HG03342 (cell line): ENCODE data around the gene HSBP1.
A peak's percentile ranks its signal among the peaks of the same experiment; 100 is the strongest.

Source experiments
- ATAC-seq: cut with Tn5 transposase; IDR thresholded peaks from one replicate; pipeline ENCODE4 v1.9.1; 2021; ENCODE audit warnings: mild to moderate bottlenecking, moderate library complexity; ENCODE audit not compliant: unreplicated experiment

HSBP1 gene

DNA sequence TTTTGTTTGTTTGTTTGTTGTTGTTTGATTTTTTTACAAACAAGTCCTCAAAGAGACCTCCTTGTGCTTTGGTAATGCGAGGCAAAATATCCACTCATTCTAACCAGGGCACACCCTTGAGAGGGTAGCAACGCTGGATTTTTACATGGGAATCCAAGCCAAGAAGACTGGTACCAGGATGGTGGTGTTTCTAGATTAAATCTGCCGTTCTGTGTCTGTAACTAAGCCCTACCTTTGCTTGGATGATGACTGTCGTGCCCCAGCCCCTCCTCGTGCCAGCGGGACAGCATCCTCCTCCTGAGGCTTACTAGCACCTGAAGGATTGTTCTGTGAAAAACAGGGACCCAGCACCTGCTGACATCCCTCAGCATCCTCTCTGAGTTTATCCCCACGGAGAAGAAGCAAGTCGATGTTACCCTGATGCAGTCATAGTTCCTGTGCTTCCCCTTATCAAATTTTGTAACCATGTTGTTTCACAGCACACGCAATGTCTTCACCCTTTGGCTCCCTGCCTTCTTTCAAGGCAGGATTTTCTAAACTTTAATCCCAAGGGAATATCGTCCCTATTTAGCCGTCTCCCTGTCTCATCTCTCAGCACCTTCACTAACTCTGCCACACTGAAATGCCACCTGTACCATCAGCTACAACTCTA lies 5.1 kb upstream of the HSBP1 start:
- ATAC-seq: no peak

DNA sequence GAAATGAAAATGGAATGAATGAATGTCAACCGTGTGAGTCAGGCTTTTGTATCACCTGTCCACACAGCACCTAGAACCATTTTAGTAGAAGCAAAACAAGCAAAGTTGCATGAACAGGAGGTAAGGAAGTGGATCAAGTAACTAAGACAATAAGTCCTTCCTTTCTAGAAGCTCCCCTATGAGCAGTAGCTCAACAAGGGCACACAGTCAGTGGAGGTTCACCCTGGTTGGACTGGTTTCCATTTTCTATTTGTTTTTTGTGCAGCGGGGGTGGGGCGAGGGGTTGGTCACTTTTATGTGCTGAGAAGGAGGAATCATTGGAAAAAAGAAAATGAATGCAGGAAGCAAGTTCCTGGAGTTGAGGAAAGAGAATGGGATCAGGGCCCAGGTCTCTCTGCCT lies 4.0 kb upstream of the HSBP1 start:
- ATAC-seq: no peak

DNA sequence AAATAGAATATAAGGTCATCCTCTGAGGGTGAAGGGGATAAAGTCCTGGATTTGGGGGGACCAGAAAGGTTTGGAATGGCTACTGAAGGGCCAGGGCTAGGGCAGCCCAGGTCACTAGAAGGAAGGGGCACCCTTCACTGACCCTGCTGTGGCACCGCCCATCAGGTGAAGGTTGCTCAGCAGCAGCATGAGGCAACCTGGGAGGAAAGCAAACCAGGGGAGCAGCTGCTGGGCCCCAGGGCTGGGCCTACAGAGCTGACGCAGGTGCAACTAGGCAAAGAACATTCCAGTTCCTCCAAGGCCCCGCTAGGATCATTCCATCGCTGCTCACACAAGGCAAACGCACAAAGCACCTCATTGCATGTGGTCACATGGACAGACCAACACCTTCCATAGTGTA lies 3.4 kb upstream of the HSBP1 start:
- no peak for ATAC-seq

DNA sequence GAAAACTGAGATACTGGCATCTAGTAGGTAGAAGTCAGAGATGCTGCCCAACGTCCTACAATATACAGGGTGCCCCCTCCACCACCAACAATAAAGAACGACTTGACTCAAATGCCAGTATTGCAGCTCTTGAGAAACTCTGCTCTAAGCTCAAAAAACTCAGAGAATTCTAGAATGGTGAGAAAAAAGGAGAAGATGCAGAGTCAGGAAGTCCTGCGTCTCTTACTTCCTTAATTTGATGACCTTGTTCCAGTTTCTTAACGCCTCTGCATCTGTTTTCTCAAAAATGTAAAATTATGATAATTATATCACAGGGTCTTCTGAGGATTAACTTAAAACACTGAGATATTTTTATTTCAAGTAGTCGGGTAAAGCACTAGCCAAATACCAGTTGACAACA lies 1.7 kb upstream of the HSBP1 start:
- no peak for ATAC-seq

DNA sequence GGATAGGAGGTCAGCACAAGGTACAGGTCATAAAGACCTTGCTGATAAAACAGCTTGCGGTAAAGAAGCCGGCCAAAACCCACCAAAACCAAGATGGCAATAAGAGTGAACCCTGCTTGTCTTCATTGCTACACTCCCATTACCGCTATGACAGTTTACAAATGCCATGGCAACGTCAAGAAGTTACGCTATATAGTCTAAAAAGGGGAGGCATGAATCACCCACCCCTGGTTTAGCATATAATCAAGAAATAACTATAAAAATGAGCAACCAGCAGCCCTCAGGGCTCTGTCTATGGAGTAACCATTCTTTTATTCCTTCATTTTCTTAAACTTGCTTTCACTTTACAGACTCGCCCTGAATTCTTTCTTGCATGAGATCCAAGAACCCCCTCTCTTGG lies 1.0 kb upstream of the HSBP1 start:
- ATAC-seq: no peak

DNA sequence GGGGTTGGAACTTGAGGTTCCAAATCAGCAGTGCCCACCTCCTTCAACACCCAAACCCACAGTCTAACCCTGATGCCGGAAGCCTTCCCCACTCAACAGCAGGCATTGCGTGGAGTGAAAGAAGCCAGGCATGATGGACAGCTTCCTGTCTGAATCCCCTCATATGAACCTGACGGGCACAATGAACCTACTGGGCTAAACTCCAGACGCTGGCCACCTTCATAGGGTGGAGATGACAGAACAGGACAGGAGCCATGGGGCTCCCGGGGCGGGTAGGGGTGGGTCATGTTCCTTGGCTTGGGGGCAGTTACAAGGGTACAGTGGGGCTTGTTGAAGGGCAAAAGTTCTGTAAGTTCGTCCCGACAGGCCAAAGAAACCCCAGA lies 460 bp upstream of the HSBP1 start:
- no peak for ATAC-seq

DNA sequence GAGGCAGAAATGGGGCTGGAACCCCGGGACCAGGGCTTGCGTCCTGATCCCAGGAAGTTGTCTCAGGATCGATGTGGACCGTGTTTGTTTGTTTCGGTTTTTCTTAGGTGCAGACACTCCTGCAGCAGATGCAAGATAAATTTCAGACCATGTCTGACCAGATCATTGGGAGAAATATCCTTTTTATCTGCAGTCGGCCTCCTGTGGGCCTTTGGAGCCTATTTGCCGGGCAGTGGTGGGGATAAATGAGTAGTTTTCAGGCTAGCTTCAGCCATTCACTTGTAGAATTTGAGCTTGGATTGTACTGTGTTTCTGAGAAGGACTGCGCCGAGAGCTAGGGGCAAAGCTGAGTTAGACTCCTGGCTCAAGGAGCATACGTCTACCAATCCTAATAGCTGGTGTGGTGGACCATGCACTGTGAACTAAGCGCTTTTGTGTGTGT lies 816 bp downstream of the HSBP1 start:
- ATAC-seq: no peak

DNA sequence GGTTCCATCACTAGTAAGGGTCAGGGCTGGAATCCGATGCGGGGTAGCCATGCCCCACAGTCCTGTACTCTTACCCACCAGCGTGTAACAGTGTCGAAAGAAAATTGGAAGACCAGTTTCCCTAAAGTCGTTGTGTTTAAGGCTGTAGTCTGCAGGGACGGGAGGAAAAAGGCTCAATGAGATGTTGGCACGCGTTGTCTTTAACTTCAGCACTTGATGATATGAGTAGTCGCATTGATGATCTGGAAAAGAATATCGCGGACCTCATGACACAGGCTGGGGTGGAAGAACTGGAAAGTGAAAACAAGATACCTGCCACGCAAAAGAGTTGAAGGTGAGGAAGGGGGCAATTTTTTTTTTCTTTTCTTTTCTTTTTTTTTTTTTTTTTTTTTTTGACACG lies 1.3 kb downstream of the HSBP1 start:
- ATAC-seq: no peak

DNA sequence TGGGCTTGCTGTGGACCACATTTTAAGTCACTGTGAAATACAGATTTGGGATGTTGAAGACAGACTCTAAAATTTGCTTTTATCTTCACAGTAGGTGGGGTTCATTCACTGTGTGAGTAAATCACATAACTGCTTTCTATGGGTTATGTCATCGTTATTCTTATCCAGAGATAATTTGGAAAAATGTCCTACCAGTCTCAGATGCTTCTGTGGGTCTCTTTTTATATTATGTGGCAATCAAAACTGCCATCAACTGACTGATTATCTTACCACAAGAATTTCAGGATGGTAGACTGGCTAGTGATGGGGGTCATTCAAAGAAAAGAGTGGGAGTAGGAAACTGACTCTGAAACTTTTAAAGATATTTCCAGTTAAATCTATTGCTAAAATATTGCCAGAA lies 3.1 kb downstream of the HSBP1 start:
- no peak for ATAC-seq

DNA sequence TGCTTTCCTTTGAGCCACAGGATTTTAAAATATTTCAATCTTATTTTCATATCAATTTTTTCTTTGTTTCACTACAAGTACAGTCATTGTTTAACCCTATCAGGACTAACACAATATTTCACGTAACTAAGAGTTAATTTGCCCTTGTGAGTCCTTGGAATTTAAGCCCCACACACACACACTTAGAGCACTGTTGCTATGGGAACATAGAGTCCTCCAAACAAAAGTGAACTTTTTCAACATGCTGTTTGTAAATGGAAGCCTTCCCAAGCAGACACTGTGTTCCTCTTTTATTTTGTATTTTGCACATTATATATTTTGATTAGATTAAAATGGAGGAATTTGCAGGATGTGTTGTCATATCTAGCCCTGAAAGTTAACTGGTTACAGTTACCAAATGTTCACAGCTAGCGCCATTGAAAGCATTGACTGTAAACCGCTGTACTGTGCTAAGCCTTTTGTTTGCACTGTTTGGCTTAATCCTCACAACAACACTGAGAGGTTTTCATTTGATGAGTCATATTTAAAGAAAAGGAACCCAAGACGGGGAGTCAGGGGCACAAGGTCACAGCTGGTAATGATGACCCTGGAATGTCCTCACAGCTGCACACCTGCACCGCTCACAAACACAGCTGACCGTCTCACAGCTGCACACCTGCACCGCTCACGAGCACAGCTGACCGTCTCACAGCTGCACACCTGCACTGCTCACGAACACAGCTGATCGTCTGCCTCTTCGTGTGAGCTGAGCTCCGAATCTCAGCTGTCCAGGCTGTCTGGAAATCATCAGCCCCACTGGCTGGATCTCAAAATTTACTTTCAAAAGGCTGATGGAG lies 6.3 kb downstream of the HSBP1 start:
- ATAC-seq: peak; percentile 69

DNA sequence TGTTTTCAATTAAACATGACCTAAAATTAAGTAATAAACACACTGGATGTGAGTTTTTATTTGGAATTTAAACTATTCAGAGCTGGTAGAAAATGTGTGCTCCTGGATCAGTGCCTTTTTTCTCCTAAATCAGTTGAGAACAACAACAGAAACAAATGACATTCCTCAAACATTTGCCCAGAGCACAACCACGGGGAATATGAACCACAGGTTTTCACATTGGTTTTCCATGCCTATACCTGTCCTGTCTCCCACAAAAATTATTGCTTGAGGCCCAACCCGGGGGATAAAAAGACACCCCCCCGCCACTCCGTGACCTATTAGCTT lies 6.8 kb downstream of the HSBP1 start:
- ATAC-seq: no peak

DNA sequence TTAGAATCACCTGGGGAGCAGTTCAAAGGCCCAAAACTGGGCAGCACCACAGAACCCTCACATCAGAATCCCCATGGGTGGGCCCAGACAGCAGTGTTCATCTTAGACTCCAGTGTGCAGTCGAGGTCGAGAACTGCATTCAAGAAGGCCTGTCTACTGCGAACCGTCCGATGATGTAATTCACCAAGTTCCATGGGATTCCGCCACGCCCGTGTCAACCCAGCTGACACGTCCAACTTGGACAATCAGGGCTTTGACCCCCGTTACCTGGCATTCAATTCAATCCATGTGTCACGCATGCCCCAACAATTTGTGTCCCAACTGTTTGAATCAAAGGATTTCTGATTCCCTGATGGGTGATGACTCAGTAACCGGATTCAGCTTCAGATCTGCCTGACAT lies 9.2 kb downstream of the HSBP1 start:
- no peak for ATAC-seq

DNA sequence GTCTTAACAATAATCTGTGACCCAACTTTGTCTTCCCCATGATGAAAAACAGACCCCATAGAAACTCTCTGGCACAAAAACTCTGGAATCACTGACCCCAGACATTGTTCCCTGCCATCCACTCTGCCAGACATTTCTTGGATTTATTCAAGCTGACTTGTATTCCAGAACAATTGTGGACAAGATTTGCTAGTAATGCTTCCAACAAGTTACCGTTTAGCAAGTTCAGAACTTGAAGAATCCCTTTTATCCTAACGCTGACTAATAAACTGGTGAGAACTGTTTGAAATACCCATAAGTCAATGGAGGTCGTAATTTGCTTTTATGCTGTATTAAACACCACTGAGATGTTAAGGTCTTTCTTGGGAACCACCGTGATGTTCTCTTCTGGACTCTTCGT lies 10.5 kb downstream of the HSBP1 start:
- no peak for ATAC-seq

DNA sequence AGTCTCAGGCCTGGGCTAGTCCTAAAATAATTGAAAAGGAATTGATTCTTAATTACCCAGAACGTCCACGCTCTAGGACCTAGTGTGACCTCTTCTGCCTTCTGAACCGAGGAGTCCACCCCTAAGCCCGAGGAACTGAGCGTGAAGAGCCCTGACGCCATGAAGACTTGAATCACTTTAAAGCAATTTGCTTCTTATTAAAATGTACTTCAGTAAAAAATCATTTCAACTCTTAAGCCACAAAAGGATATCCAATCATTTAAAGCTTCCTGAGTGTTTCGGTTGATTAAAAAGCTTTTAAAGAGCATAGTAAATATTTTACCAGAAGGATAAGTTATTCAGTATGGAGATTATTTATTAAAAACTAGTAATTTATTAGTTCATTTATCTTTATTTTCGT lies 11.6 kb downstream of the HSBP1 start:
- no peak for ATAC-seq

DNA sequence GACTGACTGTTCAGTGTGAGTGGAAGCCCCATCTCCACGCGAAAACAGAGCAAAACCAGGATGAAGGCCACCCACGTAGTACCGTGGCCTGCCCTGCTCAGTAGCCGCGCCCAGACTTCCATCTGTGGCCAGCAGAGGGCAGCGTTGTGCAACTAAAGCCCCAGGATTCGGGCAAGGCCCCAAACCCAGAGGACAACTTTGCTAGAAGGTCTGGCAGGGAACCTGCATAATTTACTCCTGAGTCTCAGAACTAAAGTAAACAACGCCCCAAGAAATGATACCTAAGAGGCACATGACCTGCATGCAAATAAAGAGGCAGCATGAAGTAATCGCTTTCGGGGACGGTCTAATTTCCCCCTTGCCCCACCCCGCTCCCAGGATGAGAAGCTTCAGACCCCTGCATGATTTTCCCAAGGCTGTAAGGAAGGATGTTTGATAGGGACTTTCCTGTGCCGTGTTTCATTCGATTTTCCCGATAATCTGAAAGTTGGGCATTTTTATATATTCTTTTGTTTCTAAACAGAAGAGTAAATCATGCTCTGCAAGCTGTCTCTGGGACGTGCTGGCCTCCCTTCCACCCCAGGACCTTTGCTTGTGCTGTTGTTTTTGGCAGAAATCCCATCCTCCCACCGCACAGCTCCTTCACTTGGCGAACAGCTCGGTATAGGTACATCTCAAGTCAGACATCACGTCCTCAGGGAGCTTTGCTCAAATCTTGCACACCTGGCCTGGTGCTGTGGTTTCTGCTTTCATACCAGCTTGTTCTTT lies 18.6 kb downstream of the HSBP1 start:
- peak; percentile 91 for ATAC-seq

DNA sequence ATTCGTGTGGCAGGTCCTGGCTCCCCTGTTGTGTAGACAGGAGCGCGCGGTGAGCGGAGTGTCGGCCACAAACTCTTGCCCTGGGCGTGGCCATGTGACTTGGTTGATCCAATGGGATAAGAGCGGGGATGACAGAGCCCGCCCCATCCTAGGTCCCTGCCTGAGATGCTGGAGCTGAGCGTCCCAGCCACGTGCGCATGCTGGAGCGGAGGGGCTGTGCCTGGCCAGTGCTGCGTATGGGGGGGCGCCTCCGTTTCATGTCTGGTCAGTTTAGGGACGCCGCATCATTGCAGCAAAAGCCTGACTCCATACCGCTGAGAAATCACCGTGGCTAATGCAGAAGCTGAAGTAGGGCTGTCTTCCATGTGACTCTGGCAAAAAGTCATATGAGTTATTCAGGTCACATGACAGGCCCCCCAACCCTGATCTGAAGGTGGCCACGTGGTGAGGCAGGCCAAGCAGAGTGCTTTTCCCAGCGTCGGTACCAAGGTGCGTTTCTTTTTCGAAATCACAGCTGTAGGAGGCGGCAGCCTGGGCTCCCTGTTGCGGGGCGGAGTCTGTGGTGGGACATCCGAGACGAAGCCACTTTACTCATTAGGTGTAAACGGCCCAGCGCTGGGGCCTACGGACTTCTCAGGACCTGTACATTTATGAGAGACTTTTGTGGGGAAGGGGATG lies 22.5 kb downstream of the HSBP1 start:
- no peak for ATAC-seq

DNA sequence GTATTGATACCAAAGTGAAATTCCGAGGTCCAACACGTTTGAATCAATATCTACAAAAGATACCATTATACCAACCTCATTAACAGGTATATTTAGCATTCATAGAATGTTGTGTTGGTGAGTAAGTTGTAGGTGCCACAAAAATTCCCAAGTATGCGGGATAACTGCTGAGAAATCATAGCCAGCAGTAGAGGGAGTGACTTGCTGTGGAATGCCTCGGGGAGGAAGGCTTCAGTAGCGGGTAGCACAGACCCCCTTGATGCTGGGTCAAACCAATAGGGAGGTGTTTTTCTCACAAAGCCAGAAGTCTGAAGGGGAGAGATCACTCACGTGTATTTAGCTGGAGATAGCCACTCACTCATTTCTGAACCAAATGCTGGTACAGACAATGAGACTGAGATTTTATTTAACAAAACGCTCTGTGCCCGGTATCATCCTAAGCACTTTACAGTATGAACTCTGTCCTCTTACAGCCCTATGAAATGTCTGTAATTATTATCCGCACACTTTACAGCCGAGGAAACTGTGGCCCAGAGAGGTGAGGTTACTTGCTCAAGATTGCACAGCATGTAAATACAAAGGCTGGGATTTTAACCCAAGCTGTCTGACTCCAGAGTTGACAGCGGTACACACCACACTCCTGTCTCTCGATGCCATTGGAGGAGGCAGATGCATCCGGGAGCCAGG lies 23.1 kb downstream of the HSBP1 start:
- no peak for ATAC-seq

DNA sequence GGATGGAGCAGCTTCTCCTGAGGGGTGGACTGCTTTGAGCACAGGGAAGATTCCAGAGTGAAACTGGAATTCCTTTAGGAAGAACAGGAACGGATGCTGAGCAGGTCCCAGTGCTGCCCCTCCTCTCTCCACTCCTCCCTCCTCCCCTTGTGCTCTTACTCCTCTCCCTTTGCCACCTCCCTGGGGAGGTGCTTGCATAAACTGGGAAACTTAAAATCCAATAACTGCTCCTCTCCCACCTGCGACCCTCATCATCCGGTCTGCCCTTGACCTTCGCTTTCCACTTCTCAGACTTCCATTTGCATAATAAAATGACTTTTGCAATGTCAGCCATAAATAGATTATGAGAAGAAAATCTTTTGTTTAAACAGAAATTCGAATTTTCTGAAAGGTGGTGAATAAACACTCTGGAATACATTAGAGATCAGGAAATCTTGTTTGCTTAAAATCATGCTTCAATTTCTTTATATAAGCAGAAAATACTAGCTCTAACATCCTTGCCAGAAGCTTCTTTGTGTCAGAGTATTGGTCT lies 23.7 kb downstream of the HSBP1 start:
- no peak for ATAC-seq

DNA sequence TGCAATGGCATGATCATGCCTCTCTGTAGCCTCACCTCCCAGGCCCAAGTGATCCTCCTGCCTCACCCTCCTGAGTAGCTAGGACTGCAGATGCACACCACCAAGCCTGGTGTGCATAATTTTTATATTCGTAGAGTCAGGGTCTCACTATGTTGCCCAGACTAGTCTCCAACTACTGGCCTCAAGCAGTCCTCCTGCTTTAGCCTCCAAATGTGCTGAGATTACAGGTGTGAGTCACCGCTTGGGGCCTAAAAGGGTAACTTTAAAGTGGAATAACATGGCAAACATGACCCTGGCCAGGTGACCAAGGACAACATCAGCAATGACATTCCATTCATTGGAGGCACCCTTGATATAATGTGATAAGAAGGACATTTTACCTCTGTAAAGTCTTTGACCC lies 26.1 kb downstream of the HSBP1 start:
- no peak for ATAC-seq
